ENCODE measurements around the gene FAM13C.

FAM13C gene

GRCh38 chr10:59287587-59288255, 74.6 kb downstream of the FAM13C start:
- no peak overlapping the region for H3K9ac ChIP-seq (ENCODE audit: low read depth, low read length)
- no peak overlapping the region for H3K4me2 ChIP-seq (ENCODE audit: insufficient read depth, low read length)
- no peak overlapping the region for H2AFZ ChIP-seq (ENCODE audit: low read depth, low read length)
- no peaks in the 10 kb centered on the region for H4K20me1 ChIP-seq (ENCODE audit: insufficient read depth, low read length)
- H3K27ac ChIP-seq (ENCODE audit: low read length): no peak overlapping the region
- H3K9me3 ChIP-seq (ENCODE audit: insufficient read depth, low read length, severe bottlenecking): no peaks in the 10 kb centered on the region
- H3K4me3 ChIP-seq (ENCODE audit: low read depth in 1 of 2, low read length in 2 of 2): no peak overlapping the region
- H3K4me1 ChIP-seq (ENCODE audit: insufficient read depth, low read length): no peaks in the 10 kb centered on the region
- no peaks in the 10 kb centered on the region for H3K36me3 ChIP-seq (ENCODE audit: insufficient read depth, low read length)
- DNase-seq (no peak), ATAC-seq (ENCODE audit: insufficient read depth, low read depth) (no peak)
- no peaks in the 10 kb centered on the region for H3K79me2 ChIP-seq (ENCODE audit: insufficient read depth, low read length)
- TF ChIP-seq EZH2 (IDR thresholded peaks at IDR 0.05; ENCODE audit: borderline replicate concordance, low read depth, low read length, severe bottlenecking) (no peak), CTCF (IDR thresholded peaks at IDR 0.05; ENCODE audit: borderline replicate concordance, extremely low read depth, low read length, poor library complexity, severe bottlenecking) (no peak)
- H3K27me3 ChIP-seq (ENCODE audit: insufficient read depth, low read length, poor library complexity): no peaks in the 10 kb centered on the region

- Histone ChIP-seq H4K20me1 (ENCODE audit: insufficient read depth, low read length) (no peaks in the 10 kb centered on the region), H2AFZ (ENCODE audit: low read depth, low read length) (no peak overlapping the region), H3K79me2 (ENCODE audit: insufficient read depth, low read length) (no peaks in the 10 kb centered on the region), H3K4me2 (ENCODE audit: insufficient read depth, low read length) (no peak overlapping the region), H3K27me3 (ENCODE audit: insufficient read depth, low read length, poor library complexity) (no peaks in the 10 kb centered on the region), H3K36me3 (ENCODE audit: insufficient read depth, low read length) (no peaks in the 10 kb centered on the region), H3K9me3 (ENCODE audit: insufficient read depth, low read length, severe bottlenecking) (no peaks in the 10 kb centered on the region), H3K4me3 (ENCODE audit: low read depth in 1 of 2, low read length in 2 of 2) (no peak overlapping the region), H3K9ac (ENCODE audit: low read depth, low read length) (no peak overlapping the region), H3K27ac (ENCODE audit: low read length) (no peak overlapping the region), H3K4me1 (ENCODE audit: insufficient read depth, low read length) (no peaks in the 10 kb centered on the region)
- TF ChIP-seq CTCF (IDR thresholded peaks at IDR 0.05; ENCODE audit: borderline replicate concordance, extremely low read depth, low read length, poor library complexity, severe bottlenecking) (no peak), EZH2 (IDR thresholded peaks at IDR 0.05; ENCODE audit: borderline replicate concordance, low read depth, low read length, severe bottlenecking) (no peak)
- ATAC-seq (ENCODE audit: insufficient read depth, low read depth) (no peak), DNase-seq (no peak)
These were observed 76.5 kb downstream of the FAM13C start for GRCh38 chr10:59285848-59286247.

GRCh38 chr10:59285073-59285472, 77.3 kb downstream of the FAM13C start:
- H3K27me3 ChIP-seq (ENCODE audit: insufficient read depth, low read length, poor library complexity): no peaks in the 10 kb centered on the region
- TF ChIP-seq EZH2 (IDR thresholded peaks at IDR 0.05; ENCODE audit: borderline replicate concordance, low read depth, low read length, severe bottlenecking) (no peak), CTCF (IDR thresholded peaks at IDR 0.05; ENCODE audit: borderline replicate concordance, extremely low read depth, low read length, poor library complexity, severe bottlenecking) (no peak)
- no peaks in the 10 kb centered on the region for H3K9me3 ChIP-seq (ENCODE audit: insufficient read depth, low read length, severe bottlenecking)
- H3K4me1 ChIP-seq (ENCODE audit: insufficient read depth, low read length): no peaks in the 10 kb centered on the region
- H2AFZ ChIP-seq (ENCODE audit: low read depth, low read length): no peak overlapping the region
- ATAC-seq (ENCODE audit: insufficient read depth, low read depth): no peak
- no peak overlapping the region for H3K4me3 ChIP-seq (ENCODE audit: low read depth in 1 of 2, low read length in 2 of 2)
- H3K79me2 ChIP-seq (ENCODE audit: insufficient read depth, low read length): no peaks in the 10 kb centered on the region
- H3K27ac ChIP-seq (ENCODE audit: low read length): no peak overlapping the region
- H3K9ac ChIP-seq (ENCODE audit: low read depth, low read length): no peak overlapping the region
- DNase-seq: no peak
- no peak overlapping the region for H3K4me2 ChIP-seq (ENCODE audit: insufficient read depth, low read length)
- no peaks in the 10 kb centered on the region for H4K20me1 ChIP-seq (ENCODE audit: insufficient read depth, low read length)
- no peaks in the 10 kb centered on the region for H3K36me3 ChIP-seq (ENCODE audit: insufficient read depth, low read length)

All from DND-41 (cell line).